ENCODE results near the gene SOCS1. TPM values are rescaled to one million over a fixed set of nuclear protein-coding genes. Genes with fewer than 3 reads are reported as not detected.

SOCS1 gene
- polyA plus RNA-seq, 1 donor from 2014 or later = not detected

DNA sequence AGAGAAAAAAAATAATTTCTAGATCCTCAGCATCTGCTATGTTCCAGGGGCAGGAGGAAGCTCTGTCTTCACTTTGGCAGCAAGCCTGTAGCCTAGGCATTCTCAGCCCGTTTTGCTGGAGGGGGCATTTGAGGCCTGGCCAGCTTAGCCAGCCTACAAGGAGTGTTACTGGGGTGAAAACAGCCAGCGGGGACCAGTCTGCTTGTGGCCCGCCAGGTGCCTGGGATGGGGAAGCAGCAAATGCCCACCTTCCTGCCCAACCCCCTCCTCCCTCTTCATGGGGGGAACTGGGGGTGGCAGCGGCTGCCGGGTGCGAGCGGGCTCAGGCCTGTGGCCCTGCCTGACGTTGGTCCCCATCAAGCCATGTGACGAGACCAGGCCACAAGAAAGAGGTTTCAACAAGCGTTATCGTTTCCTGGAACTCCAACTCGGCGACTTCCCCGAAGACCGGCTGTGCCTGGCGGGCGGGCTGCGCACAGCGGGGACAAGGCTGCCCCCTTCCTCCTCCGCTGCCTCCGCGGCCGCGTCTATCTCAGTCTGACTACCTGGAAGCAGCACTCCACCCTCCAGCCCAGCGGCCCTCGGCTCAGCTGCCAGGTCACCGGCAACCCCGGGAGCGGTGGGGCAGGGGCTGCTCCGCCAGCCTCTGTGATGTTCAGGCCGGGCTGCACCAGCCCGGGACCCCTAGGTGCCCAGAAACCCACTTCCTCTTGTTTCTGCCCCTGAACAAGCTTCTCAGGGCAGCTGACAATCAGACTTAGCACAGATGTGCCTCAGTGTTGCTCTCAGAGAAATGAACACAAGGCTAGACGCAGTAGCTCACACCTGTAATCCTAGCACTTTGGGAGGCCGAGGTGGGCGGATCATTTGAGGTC is 22.9 kb downstream of the SOCS1 start:
- Histone ChIP-seq H3K79me2 (replicated peaks; ENCODE audit: insufficient read depth, low read length) (no peaks in the 10 kb centered on the region), H3K9ac (ENCODE audit: low read length) (no peak overlapping the region), H3K4me3 (ENCODE audit: low read length) (no peak overlapping the region), H3K4me2 (ENCODE audit: low read length) (no peak overlapping the region), H3F3A (ENCODE audit: insufficient read depth, low read length, poor library complexity, severe bottlenecking) (no peaks in the 10 kb centered on the region), H3K27me3 (ENCODE audit: insufficient read depth, low read depth, low read length) (no peaks in the 10 kb centered on the region), H2AFZ (ENCODE audit: low read depth, low read length) (no peak overlapping the region), H3K9me2 (ENCODE audit: insufficient read depth, low read length) (no peaks in the 10 kb centered on the region), H3K27ac (ENCODE audit: low read length) (no peak overlapping the region), H4K20me1 (ENCODE audit: insufficient read depth) (no peaks in the 10 kb centered on the region), H3K36me3 (ENCODE audit: insufficient read depth, low read length) (no peaks in the 10 kb centered on the region), H3K9me3 (ENCODE audit: low read length) (no peaks in the 10 kb centered on the region)
- TF ChIP-seq RAD21 (conservative IDR thresholded peaks at IDR 0.05) = no peak
- TF ChIP-seq MXI1 (conservative IDR thresholded peaks at IDR 0.05; ENCODE audit: poor library complexity, severe bottlenecking) = no peak
- no peak for TF ChIP-seq TAF1 (IDR thresholded peaks at IDR 0.05; ENCODE audit: low read depth)
- no peak for TF ChIP-seq POLR2AphosphoS5 (IDR thresholded peaks at IDR 0.05)
- TF ChIP-seq, protein P1, sequence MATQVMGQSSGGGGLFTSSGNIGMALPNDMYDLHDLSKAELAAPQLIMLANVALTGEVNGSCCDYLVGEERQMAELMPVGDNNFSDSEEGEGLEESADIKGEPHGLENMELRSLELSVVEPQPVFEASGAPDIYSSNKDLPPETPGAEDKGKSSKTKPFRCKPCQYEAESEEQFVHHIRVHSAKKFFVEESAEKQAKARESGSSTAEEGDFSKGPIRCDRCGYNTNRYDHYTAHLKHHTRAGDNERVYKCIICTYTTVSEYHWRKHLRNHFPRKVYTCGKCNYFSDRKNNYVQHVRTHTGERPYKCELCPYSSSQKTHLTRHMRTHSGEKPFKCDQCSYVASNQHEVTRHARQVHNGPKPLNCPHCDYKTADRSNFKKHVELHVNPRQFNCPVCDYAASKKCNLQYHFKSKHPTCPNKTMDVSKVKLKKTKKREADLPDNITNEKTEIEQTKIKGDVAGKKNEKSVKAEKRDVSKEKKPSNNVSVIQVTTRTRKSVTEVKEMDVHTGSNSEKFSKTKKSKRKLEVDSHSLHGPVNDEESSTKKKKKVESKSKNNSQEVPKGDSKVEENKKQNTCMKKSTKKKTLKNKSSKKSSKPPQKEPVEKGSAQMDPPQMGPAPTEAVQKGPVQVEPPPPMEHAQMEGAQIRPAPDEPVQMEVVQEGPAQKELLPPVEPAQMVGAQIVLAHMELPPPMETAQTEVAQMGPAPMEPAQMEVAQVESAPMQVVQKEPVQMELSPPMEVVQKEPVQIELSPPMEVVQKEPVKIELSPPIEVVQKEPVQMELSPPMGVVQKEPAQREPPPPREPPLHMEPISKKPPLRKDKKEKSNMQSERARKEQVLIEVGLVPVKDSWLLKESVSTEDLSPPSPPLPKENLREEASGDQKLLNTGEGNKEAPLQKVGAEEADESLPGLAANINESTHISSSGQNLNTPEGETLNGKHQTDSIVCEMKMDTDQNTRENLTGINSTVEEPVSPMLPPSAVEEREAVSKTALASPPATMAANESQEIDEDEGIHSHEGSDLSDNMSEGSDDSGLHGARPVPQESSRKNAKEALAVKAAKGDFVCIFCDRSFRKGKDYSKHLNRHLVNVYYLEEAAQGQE (IDR thresholded peaks at IDR 0.05; ENCODE audit: borderline replicate concordance) = no peak
- no peak for TF ChIP-seq EZH2 (IDR thresholded peaks at IDR 0.05; ENCODE audit: borderline replicate concordance, insufficient read depth, low read length, poor library complexity, severe bottlenecking)

DNA sequence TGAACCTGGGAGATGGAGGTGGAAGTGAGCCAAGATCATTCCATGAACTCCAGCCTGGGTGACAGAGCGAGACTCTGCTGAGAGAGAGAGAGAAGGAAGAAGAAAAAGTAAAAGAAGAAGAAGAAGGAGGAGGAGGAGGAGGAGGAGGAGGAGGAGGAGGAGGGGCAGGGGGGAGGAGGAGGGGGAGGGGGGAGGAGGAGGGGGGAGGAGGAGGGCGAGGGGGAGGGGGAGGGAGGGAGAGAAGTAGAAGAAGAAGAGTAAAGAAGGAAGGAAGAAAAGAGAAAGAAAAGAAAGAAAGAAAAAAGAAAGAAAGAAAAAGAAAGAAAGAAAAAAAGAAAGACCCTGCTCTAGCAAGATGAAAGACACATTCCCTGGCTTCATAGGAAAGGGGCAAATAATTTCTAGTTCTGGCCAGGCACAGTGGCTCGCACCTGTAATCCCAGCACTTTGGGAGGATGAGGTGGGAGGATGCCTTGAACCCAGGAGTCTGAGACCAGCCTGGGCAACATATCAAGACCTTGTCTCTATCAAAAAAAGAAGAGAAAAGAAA is 23.6 kb downstream of the SOCS1 start:
- no peak overlapping the region for H3K4me2 ChIP-seq (ENCODE audit: low read length)
- no peak overlapping the region for H3K4me3 ChIP-seq (ENCODE audit: low read length)
- H3K9me3 ChIP-seq (ENCODE audit: low read length) = no peaks in the 10 kb centered on the region
- no peaks in the 10 kb centered on the region for H4K20me1 ChIP-seq (ENCODE audit: insufficient read depth)
- no peaks in the 10 kb centered on the region for H3K79me2 ChIP-seq (replicated peaks; ENCODE audit: insufficient read depth, low read length)
- H3F3A ChIP-seq (ENCODE audit: insufficient read depth, low read length, poor library complexity, severe bottlenecking) = no peaks in the 10 kb centered on the region
- no peaks in the 10 kb centered on the region for H3K36me3 ChIP-seq (ENCODE audit: insufficient read depth, low read length)
- H3K27ac ChIP-seq (ENCODE audit: low read length) = no peak overlapping the region
- no peak for TF ChIP-seq TAF1 (IDR thresholded peaks at IDR 0.05; ENCODE audit: low read depth)
- TF ChIP-seq SMC3 (conservative IDR thresholded peaks at IDR 0.05; ENCODE audit: poor library complexity) = no peak
- no peak for TF ChIP-seq MXI1 (conservative IDR thresholded peaks at IDR 0.05; ENCODE audit: poor library complexity, severe bottlenecking)
- TF ChIP-seq EP300 (conservative IDR thresholded peaks at IDR 0.05; ENCODE audit: poor library complexity, severe bottlenecking) = no peak
- TF ChIP-seq, protein P1 (IDR thresholded peaks at IDR 0.05; ENCODE audit: borderline replicate concordance) = no peak
- TF ChIP-seq, protein P2, sequence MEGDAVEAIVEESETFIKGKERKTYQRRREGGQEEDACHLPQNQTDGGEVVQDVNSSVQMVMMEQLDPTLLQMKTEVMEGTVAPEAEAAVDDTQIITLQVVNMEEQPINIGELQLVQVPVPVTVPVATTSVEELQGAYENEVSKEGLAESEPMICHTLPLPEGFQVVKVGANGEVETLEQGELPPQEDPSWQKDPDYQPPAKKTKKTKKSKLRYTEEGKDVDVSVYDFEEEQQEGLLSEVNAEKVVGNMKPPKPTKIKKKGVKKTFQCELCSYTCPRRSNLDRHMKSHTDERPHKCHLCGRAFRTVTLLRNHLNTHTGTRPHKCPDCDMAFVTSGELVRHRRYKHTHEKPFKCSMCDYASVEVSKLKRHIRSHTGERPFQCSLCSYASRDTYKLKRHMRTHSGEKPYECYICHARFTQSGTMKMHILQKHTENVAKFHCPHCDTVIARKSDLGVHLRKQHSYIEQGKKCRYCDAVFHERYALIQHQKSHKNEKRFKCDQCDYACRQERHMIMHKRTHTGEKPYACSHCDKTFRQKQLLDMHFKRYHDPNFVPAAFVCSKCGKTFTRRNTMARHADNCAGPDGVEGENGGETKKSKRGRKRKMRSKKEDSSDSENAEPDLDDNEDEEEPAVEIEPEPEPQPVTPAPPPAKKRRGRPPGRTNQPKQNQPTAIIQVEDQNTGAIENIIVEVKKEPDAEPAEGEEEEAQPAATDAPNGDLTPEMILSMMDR (IDR thresholded peaks at IDR 0.05; ENCODE audit: poor library complexity, severe bottlenecking) = no peak
- TF ChIP-seq RAD21 (conservative IDR thresholded peaks at IDR 0.05) = no peak
- no peak for TF ChIP-seq POLR2AphosphoS5 (IDR thresholded peaks at IDR 0.05)
- TF ChIP-seq EZH2 (IDR thresholded peaks at IDR 0.05; ENCODE audit: borderline replicate concordance, insufficient read depth, low read length, poor library complexity, severe bottlenecking) = no peak
- no peak overlapping the region for H3K9ac ChIP-seq (ENCODE audit: low read length)
- H3K27me3 ChIP-seq (ENCODE audit: insufficient read depth, low read depth, low read length) = no peaks in the 10 kb centered on the region
- H2AFZ ChIP-seq (ENCODE audit: low read depth, low read length) = no peak overlapping the region
- no peaks in the 10 kb centered on the region for H3K9me2 ChIP-seq (ENCODE audit: insufficient read depth, low read length)
